Transverse colon (tissue), 4 donors: ENCODE data around the gene PABPN1L. TPM values are rescaled to one million over a fixed set of nuclear protein-coding genes. Genes with fewer than 3 reads are reported as not detected.
A peak's percentile ranks its signal among the peaks of the same experiment; 100 is the strongest.

Source experiments
- DNase-seq: peaks from one replicate; pipeline ENCODE4 v3.0.0-alpha.2; 2019
- H3K27ac ChIP-seq, 4 donors: fragments of 200-600 bp; sonication (generic); 2 replicates each; pipeline ENCODE4 v1.5.1; 2016 to 2018; ENCODE audit warnings: inconsistent platforms in 4 of 4
- H3K27me3 ChIP-seq: fragments of 200-600 bp; sonication (generic); 2 replicates; pipeline ENCODE4 v1.5.1; 2017; ENCODE audit warnings: inconsistent platforms
- H3K36me3 ChIP-seq, 4 donors: fragments of 200-600 bp; sonication (generic); 2 replicates each; pipeline ENCODE4 v1.5.1; 2017 to 2019; ENCODE audit warnings: inconsistent platforms in 4 of 4
- H3K4me1 ChIP-seq, 4 donors: fragments of 200-600 bp; sonication (generic); 2 replicates each; pipeline ENCODE4 v1.5.1; 2017 to 2020; ENCODE audit warnings: inconsistent platforms in 4 of 4
- H3K4me3 ChIP-seq, 4 donors: fragments of 200-600 bp; sonication (generic); 1 replicate in 1 of 4; 2 replicates in 3 of 4; pipeline versions ENCODE4 v1.5.1 to v1.6.1; 2017 to 2019; ENCODE audit warnings: inconsistent platforms in 4 of 4
- H3K9me3 ChIP-seq, 2 donors: fragments of 200-600 bp; sonication (generic); 2 replicates each; pipeline ENCODE4 v1.5.1; 2017 to 2019; ENCODE audit warnings: inconsistent platforms in 2 of 2
- CTCF ChIP-seq, 5 experiments: fragments of 200-600 bp in 3 of 5; fragments of 450-650 bp in 2 of 5; sonication (generic) in 3 of 5; IDR thresholded peaks; 1 replicate in 2 of 5; 2 replicates in 3 of 5; pipeline ENCODE4 v1.5.1; 2016 to 2017; ENCODE audit warnings: antibody characterized with exemption in 5 of 5, inconsistent platforms in 3 of 5, mild to moderate bottlenecking in 2 of 5, moderate library complexity in 1 of 5
- EP300 ChIP-seq: sonication (generic); formaldehyde crosslinking; IDR thresholded peaks from one replicate; pipeline ENCODE4 v1.6.1; 2017; ENCODE audit warnings: antibody characterized with exemption, low read depth
- POLR2A ChIP-seq: fragments of 450-650 bp; IDR thresholded peaks from one replicate; pipeline ENCODE4 v1.6.1; 2016; ENCODE audit warnings: antibody characterized with exemption, mild to moderate bottlenecking, moderate library complexity
- POLR2AphosphoS5 ChIP-seq, 3 donors: sonication (generic); formaldehyde crosslinking; IDR thresholded peaks; one replicate each; pipeline ENCODE4 v1.6.1; 2016; ENCODE audit warnings: antibody characterized with exemption in 3 of 3
- WGBS, 2 donors: methylation state at CpG; one replicate each; pipeline ENCODE4 v1.1.5; 2018; ENCODE audit warnings: low coverage in 1 of 2; 5-methylcytosine and 5-hydroxymethylcytosine counted together
- in situ Hi-C, 4 donors: fragments of 200-750 bp; cut with MboI; loops; one replicate each; pipeline versions ENCODE4 v1.15.0 to v1.15.1; 2017; ENCODE audit warnings: low sequenced_read_pairs in 3 of 4, low pct_ligation_motif_present in 1 of 4, low pct_unique_long_range_greater_than_20kb in 1 of 4
- intact Hi-C: fragments of 100-400 bp; cut with DNase I; formaldehyde crosslinking; loops from one replicate; pipeline ENCODE4 v1.15.1; 2023; ENCODE audit warnings: low total_unique reads
- total RNA-seq, 4 donors: library from RNA; depleted of rRNA; stranded (reverse); fragments of >200 nt; gene quantifications; one replicate each; pipeline ENCODE4 v1.1.0, GENCODE V29; 2016

Gene PABPN1L
- total RNA-seq, 4 donors from 2014 or later, result not detected

GRCh38 chr16:88862968-88863367 is 3.5 kb downstream of the PABPN1L start:
- Histone ChIP-seq H3K4me3 (no peak overlapping the region), H3K27me3 (peaks cover 7% of the 10 kb centered on the region), H3K27ac (no peak overlapping the region), H3K36me3 (peaks cover 0 to 14% (median 2%) of the 10 kb centered on the region in 4 donors), H3K4me1 (peaks cover 3 to 7% (median 4%) of the 10 kb centered on the region in 4 donors), H3K9me3 (no peaks in the 10 kb centered on the region)
- TF ChIP-seq POLR2A, result no peak
- TF ChIP-seq EP300, result no peak
- no peak for TF ChIP-seq CTCF (IDR thresholded peaks at IDR 0.05)
- no peak for TF ChIP-seq POLR2AphosphoS5 (IDR thresholded peaks at IDR 0.05)
- WGBS, 2 donors, result 94 to 95% methylated on average over 3 to 25 of the region's 25 CpGs
- DNase-seq, result no peak
- in situ Hi-C loops, result no loop called here
- intact Hi-C loops, result no loop called here

GRCh38 chr16:88861359-88861758 is 5.1 kb downstream of the PABPN1L start:
- peaks cover 4 to 11% (median 8%) of the 10 kb centered on the region in 4 donors for H3K4me1 ChIP-seq
- no peak overlapping the region for H3K27ac ChIP-seq
- intact Hi-C loops (no loop called here), in situ Hi-C loops (no loop called here)
- 95% methylated on average over 19 of the region's 19 CpGs; no CpG with 5 or more reads in 1 of the 2 donors for WGBS, 2 donors
- H3K4me3 ChIP-seq, result no peak overlapping the region
- no peaks in the 10 kb centered on the region for H3K9me3 ChIP-seq
- H3K27me3 ChIP-seq, result peaks cover under 1% of the 10 kb centered on the region
- peaks cover 0 to 14% (median 2%) of the 10 kb centered on the region in 4 donors for H3K36me3 ChIP-seq
- TF ChIP-seq POLR2A (no peak), CTCF (IDR thresholded peaks at IDR 0.05) (no peak)
- no peak for DNase-seq

- peaks cover 14 to 24% (median 22%) of the 10 kb centered on the region in 4 donors for H3K4me1 ChIP-seq
- no peaks in the 10 kb centered on the region for H3K27me3 ChIP-seq
- in situ Hi-C loops, result no loop called here
- H3K36me3 ChIP-seq, result peaks cover 0 to 14% (median 2%) of the 10 kb centered on the region in 4 donors
- TF ChIP-seq POLR2A, result no peak
- TF ChIP-seq POLR2AphosphoS5 (IDR thresholded peaks at IDR 0.05), result no peak
- no peak for TF ChIP-seq CTCF (IDR thresholded peaks at IDR 0.05)
- TF ChIP-seq EP300, result no peak
- WGBS, 2 donors, result 93 to 97% methylated on average over 7 to 20 of the region's 20 CpGs
- intact Hi-C loops, result no loop called here
- DNase-seq, result no peak
- H3K9me3 ChIP-seq, result no peaks in the 10 kb centered on the region
- no peak overlapping the region for H3K27ac ChIP-seq
- H3K4me3 ChIP-seq, result no peak overlapping the region
These were observed 6.9 kb downstream of the PABPN1L start for GRCh38 chr16:88859381-88860091.

GRCh38 chr16:88857728-88858339 is 8.6 kb downstream of the PABPN1L start:
- TF ChIP-seq POLR2A (no peak), CTCF (IDR thresholded peaks at IDR 0.05) (peak; percentile 64 to 75 (median 72))
- intact Hi-C loops, result no loop called here

More at GRCh38 chr16:88857728-88858339, 8.6 kb downstream of the PABPN1L start:
- DNase-seq, result peak; percentile 82
- Histone ChIP-seq H3K27ac (peak overlapping the region; percentile 77 to 90 (median 84)), H3K4me1 (peaks cover 14 to 31% (median 24%) of the 10 kb centered on the region in 4 donors), H3K36me3 (peaks cover 0 to 14% (median 2%) of the 10 kb centered on the region in 4 donors), H3K27me3 (no peaks in the 10 kb centered on the region), H3K9me3 (no peaks in the 10 kb centered on the region), H3K4me3 (peak overlapping the region; percentile 69 to 90 (median 80))
- WGBS, 2 donors, result 14 to 62% methylated on average over 2 to 12 of the region's 12 CpGs
- in situ Hi-C loops, result no loop called here
